Aorta (tissue), 5 donors: ENCODE results near the gene HERC6. TPM values are rescaled to one million over a fixed set of nuclear protein-coding genes. Genes with fewer than 3 reads are reported as not detected.
"Not testable (repeated sequence)": the region's sequence is repeated elsewhere in the genome, so short reads cannot be mapped to it uniquely, and the experiment has no call there.

ENCODE experiments used
- ATAC-seq: fragments of 200-7000 bp; cut with Tn5 transposase; one replicate; pipeline ENCODE4 v1.9.1; 2022; ENCODE audit warnings: moderate library complexity; ENCODE audit not compliant: low FRiP score
- DNase-seq, 2 donors: peaks; one replicate each; pipeline ENCODE4 v3.0.0-alpha.2; 2020
- H3K27ac ChIP-seq, 2 donors: one replicate each; pipeline ENCODE4 v1.5.1; 2013; ENCODE audit warnings: low read length in 2 of 2, mild to moderate bottlenecking in 2 of 2, moderate library complexity in 2 of 2, control low read depth in 1 of 2, inconsistent platforms in 1 of 2, low read depth in 1 of 2
- H3K27me3 ChIP-seq, 2 donors: one replicate each; pipeline ENCODE4 v1.6.1; 2013; ENCODE audit warnings: control low read depth in 1 of 2, low read length in 1 of 2, mild to moderate bottlenecking in 1 of 2, moderate library complexity in 1 of 2; ENCODE audit not compliant: insufficient read depth in 2 of 2, control insufficient read depth in 1 of 2
- H3K36me3 ChIP-seq, 2 donors: one replicate each; pipeline ENCODE4 v1.6.1; 2013; ENCODE audit warnings: control low read depth in 1 of 2, low read length in 1 of 2, mild to moderate bottlenecking in 1 of 2; ENCODE audit not compliant: insufficient read depth in 2 of 2, control insufficient read depth in 1 of 2
- H3K4me1 ChIP-seq, 2 donors: one replicate each; pipeline ENCODE4 v1.6.1; 2013; ENCODE audit warnings: low read length in 2 of 2, control low read depth in 1 of 2, mild to moderate bottlenecking in 1 of 2, moderate library complexity in 1 of 2; ENCODE audit not compliant: insufficient read depth in 2 of 2, control insufficient read depth in 1 of 2
- H3K4me3 ChIP-seq, 2 donors: one replicate each; pipeline ENCODE4 v1.5.1; 2013; ENCODE audit warnings: low read length in 2 of 2, control low read depth in 1 of 2, mild to moderate bottlenecking in 1 of 2
- H3K9me3 ChIP-seq: one replicate; pipeline ENCODE4 v1.6.1; 2013; ENCODE audit warnings: mild to moderate bottlenecking, low read length; ENCODE audit not compliant: control insufficient read depth
- WGBS, 2 donors: extraction: QIAGEN DNeasy Blood & Tissue Kit; methylation state at CpG; one replicate each; pipeline ENCODE4 v1.1.7; 2013; 5-methylcytosine and 5-hydroxymethylcytosine counted together
- intact Hi-C, 2 donors: fragments of 100-400 bp; cut with DNase I; formaldehyde crosslinking; loops; one replicate each; pipeline versions ENCODE4 v1.14.2 to v1.15.0; 2022
- long read RNA-seq, 2 donors: library from polyadenylated mRNA; unstranded; transcript quantifications; one replicate each; pipeline ENCODE4 v2.0.0, GENCODE V29; 2020 to 2021
- polyA plus RNA-seq, 2 donors: library from polyadenylated mRNA; stranded (reverse); fragments of 200-250 nt; gene quantifications; one replicate each; pipeline ENCODE4 v1.2.3, GENCODE V29; 2013
- total RNA-seq, 2 donors: library from RNA; stranded (reverse); fragmentation: NEBNext Ultra II Directional; extraction: Animal tissue kit (Norgen Biotek cat#: 25700); gene quantifications; one replicate each; pipeline ENCODE4 v1.2.1, GENCODE V29; 2021
- donor health status: healthy with polysubstance abuse.
- donor health status: Bipolar disorder and iron deficiency.
- donor health status: DM: no; HTN: no; CAD: no.
- donor health status: DM: no; HTN: no; CAD: no.
- donor health status: DM: yes; HTN: yes; CAD: no.

Gene HERC6
- total RNA-seq (1 to 10 TPM; 6.9 to 9.5 TPM), polyA plus RNA-seq (1 to 10 TPM; 2.4 to 4.2 TPM)
- long read RNA-seq, donor 1, partial matches to known transcripts = 3 of 13 reads
- long read RNA-seq, donor 1, other reads (novel, unspliced or antisense) = 8 of 13 reads
- long read RNA-seq, donor 2, partial matches to known transcripts = 0 of 4 reads
- long read RNA-seq, donor 2, other reads (novel, unspliced or antisense) = 3 of 4 reads

GRCh38 chr4:88378691-88379559 is at the start of gene HERC6:
TSS of gene HERC6 (plus strand) at chr4:88378852. CDS start at chr4:88378922, 70 bp downstream.
- intact Hi-C loops = loop anchor here (5.0 kb wide), 2 partner anchors 78 to 138 kb away; partner anchors contain the start of gene HERC5 (in 2 of the 2)
- peak within 1 kb of the TSS; percentile 50 to 60 for H3K4me3 ChIP-seq
- no peaks in the 10 kb centered on the region for H3K36me3 ChIP-seq
- peak within 1 kb of the TSS in 1 of 2 donors; percentile 1 for H3K27ac ChIP-seq
- H3K9me3 ChIP-seq = no peaks in the 10 kb centered on the region
- WGBS, 2 donors = 1% methylated on average over 62 of the region's 62 CpGs
- no peaks in the 10 kb centered on the region for H3K4me1 ChIP-seq
- no peaks in the 10 kb centered on the region for H3K27me3 ChIP-seq
- DNase-seq (peak; percentile 85 to 88), ATAC-seq (peak; percentile 96)

GRCh38 chr4:88333741-88334405 is 44.8 kb upstream of the HERC6 start:
- ATAC-seq (peak; percentile 67), DNase-seq (no peak)
- H3K9me3 ChIP-seq = no peaks in the 10 kb centered on the region
- WGBS, 2 donors = 94 to 97% methylated on average over 1 of the region's 1 CpG
- no peak overlapping the region for H3K27ac ChIP-seq
- H3K36me3 ChIP-seq = no peaks in the 10 kb centered on the region
- H3K4me3 ChIP-seq = no peak overlapping the region
- intact Hi-C loops = no loop called here
- H3K27me3 ChIP-seq = no peaks in the 10 kb centered on the region
- H3K4me1 ChIP-seq = no peaks in the 10 kb centered on the region

DNA sequence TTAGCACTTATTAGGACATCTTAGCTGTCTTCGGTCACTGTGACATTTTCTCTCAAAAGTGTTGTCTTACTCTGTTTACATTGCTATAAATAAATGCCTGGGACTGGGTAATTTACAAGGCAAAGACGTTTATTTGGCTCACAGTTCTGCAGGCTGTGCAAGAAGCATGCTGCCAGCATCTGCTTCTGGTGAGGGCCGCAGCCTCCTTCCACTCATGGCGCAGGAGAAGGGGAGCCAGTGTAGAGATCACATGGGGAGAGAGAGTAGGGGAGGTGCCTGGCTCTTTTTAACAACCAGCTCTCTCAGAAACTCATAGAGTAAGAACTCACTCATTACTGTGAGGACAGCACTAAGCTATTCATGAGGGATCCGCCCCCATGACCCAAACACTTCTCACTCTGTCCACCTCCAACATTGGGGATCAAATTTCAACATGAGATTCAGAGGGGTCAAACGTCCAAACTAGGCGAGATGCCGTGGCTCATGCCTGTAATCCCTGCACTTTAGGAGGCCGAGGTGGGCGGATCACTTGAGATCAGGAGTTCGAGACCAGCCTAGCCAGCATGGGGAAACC is 43.5 kb upstream of the HERC6 start:
- peak; percentile 27 for ATAC-seq
- intact Hi-C loops = no loop called here
- H3K4me3 ChIP-seq = no peak overlapping the region
- H3K36me3 ChIP-seq = no peaks in the 10 kb centered on the region
- no peak overlapping the region for H3K27ac ChIP-seq
- no peaks in the 10 kb centered on the region for H3K27me3 ChIP-seq
- H3K4me1 ChIP-seq = no peaks in the 10 kb centered on the region
- DNase-seq = no peak
- WGBS, 2 donors = 35 to 38% methylated on average over 11 of the region's 11 CpGs
- no peaks in the 10 kb centered on the region for H3K9me3 ChIP-seq

DNA sequence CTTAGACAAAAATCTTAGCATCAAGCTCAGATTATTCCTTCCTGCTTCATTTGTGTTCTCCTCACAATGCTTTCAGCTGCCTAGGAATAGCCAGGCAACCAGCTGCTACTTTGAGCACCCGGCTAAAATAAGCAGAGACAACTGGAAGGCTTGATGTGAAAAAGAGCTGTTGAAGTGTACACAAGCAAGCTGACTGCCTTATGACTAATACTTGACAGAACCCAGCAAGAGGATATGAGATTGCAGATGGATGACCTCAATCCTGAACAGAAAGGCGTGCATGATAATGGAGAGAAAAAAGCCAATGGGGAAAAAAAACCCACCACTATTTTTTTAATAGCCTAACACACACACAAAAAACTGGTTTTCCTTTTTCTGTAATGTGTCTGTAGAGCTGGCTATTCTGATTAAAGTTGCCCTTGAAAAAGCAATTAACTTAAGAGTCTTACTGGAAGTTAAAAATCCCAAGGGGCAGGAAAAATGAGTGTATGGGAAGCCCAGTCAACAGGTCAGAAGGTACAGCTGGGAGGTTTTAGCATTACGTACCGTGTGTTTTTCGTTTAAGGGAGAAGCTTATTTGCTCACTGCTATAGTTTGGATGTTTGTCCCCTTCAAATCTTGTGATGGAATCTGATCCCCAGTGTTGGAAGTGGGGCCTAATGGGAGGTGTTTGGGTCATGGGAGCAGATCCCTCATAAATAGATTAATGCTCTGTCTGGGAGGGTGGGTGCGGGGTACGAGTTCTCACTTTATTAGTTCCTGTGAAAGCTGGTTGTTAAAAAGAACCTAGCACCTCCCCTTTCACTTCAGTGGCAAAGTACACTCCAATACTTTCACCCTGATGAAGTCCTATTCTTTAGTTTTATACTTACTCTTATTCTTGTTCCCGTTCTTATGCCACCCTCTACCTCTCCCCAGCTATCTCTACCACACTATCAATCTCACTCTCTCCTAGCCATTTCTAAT is 37.1 kb upstream of the HERC6 start:
- H3K4me3 ChIP-seq = no peak overlapping the region
- H3K27ac ChIP-seq = no peak overlapping the region
- intact Hi-C loops = loop anchor here in 1 of 2 donors (5.0 kb wide), 1 partner anchor 54 kb away; no protein-coding TSS in a partner anchor
- H3K27me3 ChIP-seq = no peaks in the 10 kb centered on the region
- ATAC-seq (peak; percentile 83), DNase-seq (no peak)
- WGBS, 2 donors = 49 to 59% methylated on average over 8 of the region's 8 CpGs
- H3K36me3 ChIP-seq = no peaks in the 10 kb centered on the region
- H3K9me3 ChIP-seq = no peaks in the 10 kb centered on the region
- no peaks in the 10 kb centered on the region for H3K4me1 ChIP-seq

GRCh38 chr4:88346902-88347301 is 31.8 kb upstream of the HERC6 start:
- H3K27me3 ChIP-seq, H3K36me3 ChIP-seq, H3K4me1 ChIP-seq, H3K9me3 ChIP-seq, DNase-seq, intact Hi-C loops, ATAC-seq, H3K4me3 ChIP-seq, H3K27ac ChIP-seq: not testable (repeated sequence)
- WGBS, 2 donors = 81 to 97% methylated on average over 3 of the region's 3 CpGs

DNA sequence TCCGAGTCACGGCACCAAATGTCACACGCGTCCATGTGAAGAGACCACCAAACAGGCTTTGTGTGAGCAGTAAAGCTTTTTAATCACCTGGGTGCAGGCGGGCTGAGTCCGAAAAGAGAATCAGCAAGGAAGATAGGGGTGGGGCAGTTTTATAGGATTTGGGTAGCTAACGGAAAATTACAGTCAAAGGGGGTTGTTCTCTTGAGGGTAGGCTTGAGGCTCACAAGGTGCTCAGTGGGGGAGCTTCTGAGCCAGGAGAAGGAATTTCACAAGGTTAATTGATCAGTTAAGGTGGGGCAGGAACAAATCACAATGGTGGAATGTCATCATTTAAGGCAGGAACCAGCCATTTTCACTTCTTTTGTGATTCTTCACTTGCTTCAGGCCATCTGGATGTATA is 29.9 kb upstream of the HERC6 start:
- DNase-seq, H3K9me3 ChIP-seq, H3K27me3 ChIP-seq, H3K27ac ChIP-seq, ATAC-seq, H3K36me3 ChIP-seq, H3K4me1 ChIP-seq, intact Hi-C loops, H3K4me3 ChIP-seq: not testable (repeated sequence)
- 85 to 91% methylated on average over 7 of the region's 7 CpGs for WGBS, 2 donors

GRCh38 chr4:88350786-88351185 is 27.9 kb upstream of the HERC6 start:
- 75 to 77% methylated on average over 4 of the region's 4 CpGs for WGBS, 2 donors
- intact Hi-C loops = no loop called here
- Histone ChIP-seq H3K27ac (no peak overlapping the region), H3K9me3 (peaks cover 1% of the 10 kb centered on the region), H3K36me3 (no peaks in the 10 kb centered on the region), H3K4me3 (no peak overlapping the region), H3K4me1 (no peaks in the 10 kb centered on the region), H3K27me3 (no peaks in the 10 kb centered on the region)
- no peak for DNase-seq
- no peak for ATAC-seq
